Raji (cell line): ENCODE data around the gene ZMIZ1.
A peak's percentile ranks its signal among the peaks of the same experiment; 100 is the strongest.

Experiments used
- POLR2A ChIP-seq: IDR thresholded peaks from 2 replicates; pipeline ENCODE4 v1.6.1; 2011; ENCODE audit warnings: low read depth, low read length, control low read depth; ENCODE audit not compliant: insufficient read depth

Gene ZMIZ1

GRCh38 chr10:79314761-79315601 is 246.2 kb downstream of the ZMIZ1 start:
- TF ChIP-seq POLR2A = no peak

GRCh38 chr10:79315602-79315920 is 246.8 kb downstream of the ZMIZ1 start:
- TF ChIP-seq POLR2A = no peak

GRCh38 chr10:79316671-79317431 is 248.1 kb downstream of the ZMIZ1 start:
- peak; percentile 41; the same call in 1 of the 2 replicates for TF ChIP-seq POLR2A

GRCh38 chr10:79318369-79318768 is 249.6 kb downstream of the ZMIZ1 start:
- TF ChIP-seq POLR2A = no peak

GRCh38 chr10:79319115-79319771 is 250.5 kb downstream of the ZMIZ1 start:
- no peak for TF ChIP-seq POLR2A

- TF ChIP-seq POLR2A = no peak
Measured at GRCh38 chr10:79320316-79320715, 251.6 kb downstream of the ZMIZ1 start.

- no peak for TF ChIP-seq POLR2A
Measured at GRCh38 chr10:79320820-79321493, 252.2 kb downstream of the ZMIZ1 start.

GRCh38 chr10:79321494-79321882 is 252.7 kb downstream of the ZMIZ1 start:
- no peak for TF ChIP-seq POLR2A

GRCh38 chr10:79321951-79322350 is 253.2 kb downstream of the ZMIZ1 start:
- TF ChIP-seq POLR2A = no peak

GRCh38 chr10:79322616-79323543 is 254.1 kb downstream of the ZMIZ1 start:
- no peak for TF ChIP-seq POLR2A

- TF ChIP-seq POLR2A = no peak
Measured at GRCh38 chr10:79323602-79324001, 254.8 kb downstream of the ZMIZ1 start.

- TF ChIP-seq POLR2A = no peak
Measured at GRCh38 chr10:79324032-79324695, 255.4 kb downstream of the ZMIZ1 start.

- TF ChIP-seq POLR2A = no peak
Measured at GRCh38 chr10:79326361-79327089, 257.8 kb downstream of the ZMIZ1 start.
